COR-L47 (cell line): ENCODE results near the gene MADD.
A peak's percentile ranks its signal among the peaks of the same experiment; 100 is the strongest.

Experiments
- DNase-seq: peaks from one replicate; lab custom pipeline; 2025; lab: John Stamatoyannopoulos, UW

MADD gene

GRCh38 chr11:47251751-47252150 is 18.2 kb upstream of the MADD start:
- no peak for DNase-seq

DNA sequence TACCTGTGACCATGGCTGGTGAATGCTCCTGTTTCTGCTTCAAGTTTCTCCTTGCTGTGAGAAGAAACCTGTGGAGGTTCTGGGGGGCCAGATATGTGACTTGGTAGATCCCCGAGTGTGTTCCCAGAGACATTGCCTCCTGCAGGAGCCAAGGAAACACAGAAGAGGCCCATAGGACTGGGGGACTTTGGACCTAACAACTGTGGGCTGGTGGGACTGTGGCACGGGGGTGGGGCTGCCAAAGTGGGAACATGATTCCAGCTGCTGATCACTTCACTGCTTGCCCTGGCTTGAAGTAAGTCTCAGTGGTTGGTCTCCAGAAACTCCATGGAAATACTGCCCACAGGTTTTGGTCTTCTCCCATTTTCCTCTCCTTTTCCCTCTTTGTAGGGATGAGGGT is 16.3 kb upstream of the MADD start:
- no peak for DNase-seq

DNA sequence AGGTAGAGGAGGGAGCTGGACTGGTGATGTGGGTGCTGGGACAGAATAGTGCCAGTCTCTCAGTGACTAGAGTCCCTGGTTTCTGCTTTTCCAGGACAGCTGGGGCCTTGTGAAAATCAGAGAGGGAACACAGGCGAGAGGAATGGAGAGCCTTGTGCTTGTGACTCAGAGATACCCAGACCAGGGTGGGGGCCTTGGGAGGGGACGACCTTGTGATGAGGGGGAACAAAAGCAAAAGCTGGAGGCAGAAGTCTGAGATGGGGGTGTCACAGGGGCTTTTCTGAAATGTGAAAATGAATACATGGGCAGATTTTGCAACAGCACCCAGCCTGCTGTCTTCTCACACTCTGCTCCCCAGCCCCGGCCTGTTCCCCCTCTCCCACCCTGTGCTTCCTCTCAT is 15.5 kb upstream of the MADD start:
- DNase-seq = no peak

GRCh38 chr11:47256374-47256773 is 13.6 kb upstream of the MADD start:
- DNase-seq = no peak

GRCh38 chr11:47257177-47257516 is 12.8 kb upstream of the MADD start:
- DNase-seq = no peak

DNA sequence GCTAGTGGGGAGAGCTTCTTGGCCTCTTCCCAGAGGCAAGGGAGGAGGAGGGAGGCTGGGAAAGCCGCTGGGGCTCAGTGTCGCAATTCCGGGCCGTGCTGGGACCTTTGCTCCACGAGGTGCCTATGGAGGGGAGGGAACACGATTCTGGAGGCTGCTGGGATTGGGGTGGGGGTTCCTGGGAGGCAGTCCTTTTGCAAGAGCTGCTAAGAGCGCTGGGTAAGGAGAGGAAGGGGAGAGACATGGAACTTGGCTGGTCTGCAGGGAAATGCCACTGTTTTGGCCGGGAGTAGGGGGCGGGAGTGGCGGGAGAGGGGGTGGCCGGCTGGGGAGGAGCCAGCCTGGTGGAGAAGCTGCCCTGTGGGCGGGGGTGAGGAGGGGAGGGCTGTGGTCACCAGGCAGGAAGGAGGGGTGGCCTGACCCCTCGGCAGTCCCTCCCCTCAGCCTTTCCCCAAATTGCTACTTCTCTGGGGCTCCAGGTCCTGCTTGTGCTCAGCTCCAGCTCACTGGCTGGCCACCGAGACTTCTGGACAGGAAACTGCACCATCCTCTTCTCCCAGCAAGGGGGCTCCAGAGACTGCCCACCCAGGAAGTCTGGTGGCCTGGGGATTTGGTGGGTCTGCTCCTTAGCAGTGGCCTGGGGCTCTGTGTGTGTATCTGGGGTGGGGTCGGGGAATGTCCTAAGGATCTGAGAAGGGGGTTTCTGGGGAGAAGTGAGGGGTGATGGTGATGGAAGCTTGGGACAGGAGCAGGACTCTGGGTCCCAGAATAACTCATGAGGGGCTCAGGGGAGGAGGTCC is 12.2 kb upstream of the MADD start, which contains the start of gene NR1H3:
NR1H3 (plus strand) TSS at position 480 of the 800 bp plus-strand sequence. CDS start 1,221 bp downstream, outside the sequence.
- peak; percentile 30 for DNase-seq

DNA sequence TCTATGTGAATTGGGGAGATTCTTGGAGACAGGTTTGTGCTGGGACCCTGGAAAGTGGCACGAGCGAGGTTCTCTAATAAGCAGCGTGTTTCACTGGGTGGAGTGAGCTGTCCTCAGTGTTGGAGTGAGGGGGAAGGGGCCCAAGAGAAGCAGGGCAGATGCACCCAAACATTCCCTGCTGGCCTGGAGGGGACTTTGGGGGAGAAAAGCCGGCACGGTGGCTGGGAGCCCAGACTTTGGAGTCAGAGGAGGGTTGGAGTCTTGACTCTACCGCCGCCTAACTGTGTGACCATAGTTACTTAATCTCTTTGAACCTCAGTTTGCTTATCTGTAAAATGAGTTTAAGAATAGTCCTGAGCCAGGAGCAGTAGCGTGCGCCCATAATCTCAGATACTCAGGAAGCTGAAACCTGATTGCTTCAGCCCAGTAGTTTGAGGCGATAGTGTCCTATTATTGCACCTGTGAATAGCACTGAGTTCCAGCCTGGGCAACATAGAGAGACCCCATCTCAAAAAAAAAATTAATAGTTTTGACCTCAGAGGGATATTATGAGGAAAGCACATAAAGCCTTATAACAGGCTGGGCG is 11.5 kb upstream of the MADD start:
- DNase-seq = no peak

DNA sequence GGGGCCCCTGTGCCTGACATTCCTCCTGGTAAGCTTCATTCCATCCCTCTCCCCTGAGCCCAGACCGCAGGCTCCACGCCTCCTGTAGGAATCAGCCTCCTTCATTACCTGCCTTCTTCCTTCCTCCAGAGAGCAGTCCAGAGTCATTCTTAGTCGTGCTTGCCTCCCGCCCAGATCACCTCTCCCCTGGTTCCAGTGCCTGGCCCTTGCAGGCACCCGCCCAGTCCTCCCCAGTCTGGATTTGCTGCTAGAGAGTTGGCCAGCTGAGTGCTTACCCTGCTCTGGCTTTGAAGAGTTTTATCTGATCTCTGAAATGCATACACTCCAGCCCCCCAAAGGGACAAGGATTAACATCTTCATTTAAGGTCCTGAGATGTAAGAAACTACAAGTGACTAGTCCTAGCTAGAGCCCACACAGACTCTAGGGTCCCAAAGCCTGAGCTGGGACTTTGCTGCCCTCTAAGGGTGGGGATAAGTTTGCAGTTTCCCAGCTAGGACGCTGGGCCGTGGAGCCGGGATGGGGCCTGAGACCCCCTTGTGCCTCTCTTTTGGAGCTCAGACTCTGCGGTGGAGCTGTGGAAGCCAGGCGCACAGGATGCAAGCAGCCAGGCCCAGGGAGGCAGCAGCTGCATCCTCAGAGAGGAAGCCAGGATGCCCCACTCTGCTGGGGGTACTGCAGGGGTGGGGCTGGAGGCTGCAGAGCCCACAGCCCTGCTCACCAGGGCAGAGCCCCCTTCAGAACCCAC is 10.5 kb upstream of the MADD start:
- DNase-seq = no peak

GRCh38 chr11:47260366-47260765 is 9.6 kb upstream of the MADD start:
- no peak for DNase-seq

DNA sequence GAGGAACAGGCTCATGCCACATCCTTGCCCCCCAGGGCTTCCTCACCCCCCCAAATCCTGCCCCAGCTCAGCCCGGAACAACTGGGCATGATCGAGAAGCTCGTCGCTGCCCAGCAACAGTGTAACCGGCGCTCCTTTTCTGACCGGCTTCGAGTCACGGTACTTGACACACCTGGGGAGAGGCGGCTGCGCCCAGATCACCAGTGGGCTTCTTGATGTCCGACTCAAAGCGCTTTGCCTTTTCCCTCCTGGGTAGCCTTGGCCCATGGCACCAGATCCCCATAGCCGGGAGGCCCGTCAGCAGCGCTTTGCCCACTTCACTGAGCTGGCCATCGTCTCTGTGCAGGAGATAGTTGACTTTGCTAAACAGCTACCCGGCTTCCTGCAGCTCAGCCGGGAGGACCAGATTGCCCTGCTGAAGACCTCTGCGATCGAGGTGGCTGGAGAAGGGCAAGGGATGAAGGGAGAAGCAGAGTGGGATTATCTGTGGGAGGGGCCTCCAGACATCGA is 8.6 kb upstream of the MADD start:
- no peak for DNase-seq

- DNase-seq = no peak
Measured at GRCh38 chr11:47264119-47264518, 5.8 kb upstream of the MADD start.

GRCh38 chr11:47264521-47264920 is 5.4 kb upstream of the MADD start:
- DNase-seq = no peak

DNA sequence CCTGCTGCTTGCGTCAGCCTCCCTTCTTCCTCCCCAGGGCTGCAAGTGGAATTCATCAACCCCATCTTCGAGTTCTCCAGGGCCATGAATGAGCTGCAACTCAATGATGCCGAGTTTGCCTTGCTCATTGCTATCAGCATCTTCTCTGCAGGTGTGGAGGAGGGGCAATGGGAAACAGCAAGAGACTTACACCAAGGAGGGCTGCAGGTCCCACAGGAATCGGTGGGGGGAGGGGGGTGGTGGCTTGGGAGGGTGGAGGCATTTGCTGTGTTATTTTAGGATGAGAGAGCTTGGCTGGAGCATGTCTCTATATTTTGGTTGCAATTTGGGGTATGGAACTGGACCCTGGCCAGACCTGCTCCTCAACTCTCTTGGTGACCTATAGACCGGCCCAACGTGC is 2.1 kb upstream of the MADD start:
- DNase-seq = no peak

GRCh38 chr11:47268448-47269001 is 1.4 kb upstream of the MADD start:
- no peak for DNase-seq

DNA sequence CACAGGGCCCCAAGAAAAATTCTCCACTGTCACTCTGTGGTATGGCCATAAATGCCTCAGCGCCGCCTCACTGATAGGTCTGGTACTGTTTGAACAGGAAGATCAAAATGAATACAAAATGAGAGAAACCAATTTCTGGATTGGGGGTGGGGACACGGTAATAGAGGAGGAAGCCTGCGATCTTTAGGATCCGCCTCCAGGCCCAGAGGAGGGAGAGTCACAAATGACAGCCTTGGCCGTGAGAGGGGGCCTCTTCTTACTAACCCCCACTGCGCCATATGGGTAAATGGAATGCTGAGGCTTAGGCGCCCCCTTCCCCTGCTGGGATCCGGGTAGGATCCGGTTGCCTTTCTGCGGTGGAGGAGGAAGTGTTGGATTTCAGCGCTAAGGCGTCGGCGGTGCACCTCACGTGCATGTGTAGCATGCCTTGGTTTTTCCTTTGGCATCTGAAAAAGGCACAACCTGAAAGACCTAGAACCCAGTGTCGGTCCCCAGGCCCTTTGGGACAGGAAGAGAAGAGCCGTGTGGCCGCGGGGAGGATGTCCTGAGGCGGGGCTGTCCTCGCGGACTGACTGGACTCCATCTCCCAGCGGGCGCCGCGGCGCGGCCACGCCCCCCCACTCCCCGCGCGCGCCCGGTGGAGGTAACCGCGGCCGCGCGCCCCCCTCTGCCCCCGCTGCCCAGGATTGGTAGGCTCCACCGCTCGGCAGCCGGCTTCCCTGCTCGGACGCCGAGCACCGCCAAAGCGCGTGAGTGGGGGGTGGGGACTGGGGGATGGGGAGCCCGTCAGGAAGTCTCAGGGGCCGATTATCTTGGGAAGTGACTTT is 718 bp upstream of the MADD start:
- DNase-seq = peak; percentile 91

DNA sequence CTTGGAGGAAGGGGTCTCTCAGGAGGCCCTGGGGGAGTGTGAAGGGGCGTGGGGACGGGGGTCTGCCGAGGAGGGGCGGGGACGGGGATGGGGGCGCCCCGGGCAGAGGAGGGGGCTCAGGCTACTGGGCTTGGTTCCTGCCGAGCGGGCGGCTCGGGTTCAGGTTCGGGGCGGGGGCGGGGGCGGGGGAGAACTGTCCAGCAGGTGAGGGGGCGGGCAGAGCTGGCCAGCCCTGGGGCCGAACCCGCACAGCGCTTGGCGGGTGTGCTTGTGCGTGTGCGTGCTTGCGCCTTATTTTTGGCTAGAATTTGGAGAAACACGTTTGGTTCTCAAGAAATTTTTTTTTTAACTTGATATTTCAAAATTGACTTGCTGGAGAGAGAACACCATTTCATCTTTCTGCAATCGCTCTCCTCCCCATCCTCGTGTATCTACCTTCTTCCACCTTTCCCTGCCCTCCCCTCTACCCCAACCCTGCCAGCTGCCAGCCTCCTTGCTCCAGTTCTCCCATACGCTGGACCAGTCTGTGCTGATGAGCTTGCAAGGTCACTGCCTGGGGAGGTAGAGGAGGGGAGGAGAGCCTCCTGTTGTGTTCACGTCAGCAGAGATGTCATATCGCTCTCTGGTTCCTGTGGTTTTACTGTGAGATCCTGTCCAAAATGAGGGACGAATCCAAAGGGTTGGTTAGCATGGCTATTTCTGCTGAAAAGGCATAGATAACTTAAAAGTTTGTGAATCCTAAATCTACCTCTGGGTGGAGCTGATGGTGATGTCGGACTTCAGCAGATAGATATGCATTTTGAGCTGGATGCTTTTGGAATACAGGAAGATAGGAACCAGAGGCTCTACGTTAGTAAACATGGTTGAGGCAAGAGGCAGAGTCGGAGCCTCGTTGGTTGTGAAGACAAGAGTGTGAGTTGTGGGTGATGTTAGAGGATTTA is 668 bp downstream of the MADD start:
- DNase-seq = no peak

DNA sequence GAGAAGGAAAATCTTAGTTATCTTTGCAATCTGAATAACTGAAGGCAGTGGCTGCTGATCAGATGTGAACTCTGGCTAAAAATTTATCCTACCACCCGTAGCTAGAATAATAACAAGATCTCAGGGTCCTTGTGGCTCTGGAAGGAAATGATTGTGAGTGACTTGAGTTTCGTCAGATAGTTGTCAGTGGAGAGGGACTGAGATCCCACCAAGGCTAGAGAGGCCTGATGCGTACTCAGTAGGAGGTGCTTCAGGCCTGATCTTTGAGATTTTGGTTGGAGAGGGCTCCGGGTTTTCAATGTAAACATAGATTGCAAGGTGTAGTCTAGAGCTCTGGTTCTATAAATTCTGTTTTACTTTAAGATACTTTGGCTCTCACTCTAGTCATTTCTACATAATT is 1.4 kb downstream of the MADD start:
- DNase-seq = no peak

DNA sequence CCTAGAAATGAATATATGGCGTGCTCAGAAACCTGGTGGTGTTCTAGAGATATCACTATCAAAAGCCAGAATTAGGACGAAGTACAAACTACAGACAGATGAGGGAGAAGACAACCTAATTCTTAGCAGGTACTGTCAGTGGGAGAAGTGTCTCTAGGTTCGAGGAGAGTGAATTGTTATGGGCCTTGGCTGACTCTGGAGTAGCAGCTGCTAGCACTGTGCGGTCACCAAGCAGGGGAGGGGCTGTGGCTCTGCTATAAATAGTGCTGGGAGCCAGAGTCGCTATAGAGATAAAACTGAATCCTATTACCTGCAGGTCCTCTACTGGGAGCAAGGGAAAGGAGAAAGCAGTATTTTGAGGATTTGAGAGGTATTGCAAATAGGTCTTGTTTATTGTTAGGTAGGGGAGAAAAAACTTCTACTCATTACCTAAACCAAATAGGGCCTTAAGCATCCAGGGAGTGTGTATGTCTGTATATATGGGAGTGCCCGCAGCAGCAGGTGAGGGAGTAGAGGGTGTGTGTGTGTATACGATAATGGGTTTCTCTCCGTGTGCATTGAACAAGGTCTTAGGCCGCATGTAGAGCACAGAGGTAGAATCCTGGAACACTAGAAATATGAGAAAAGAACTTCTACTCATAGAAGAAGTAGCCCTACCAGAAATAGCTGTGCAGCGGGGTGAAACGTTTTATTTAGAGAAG is 2.2 kb downstream of the MADD start:
- no peak for DNase-seq

- DNase-seq = no peak
Measured at GRCh38 chr11:47272706-47273105, 2.8 kb downstream of the MADD start.
